Fibroblast of gingiva (primary cell): ENCODE measurements around the gene ARHGAP31.
A peak's percentile ranks its signal among the peaks of the same experiment; 100 is the strongest.
"Not testable (repeated sequence)": the region's sequence is repeated elsewhere in the genome, so short reads cannot be mapped to it uniquely, and the experiment has no call there.

Experiments used
- DNase-seq: peaks from one replicate; pipeline ENCODE4 v3.0.0-alpha.2; 2011; ENCODE audit warnings: low read depth

ARHGAP31 gene

DNA sequence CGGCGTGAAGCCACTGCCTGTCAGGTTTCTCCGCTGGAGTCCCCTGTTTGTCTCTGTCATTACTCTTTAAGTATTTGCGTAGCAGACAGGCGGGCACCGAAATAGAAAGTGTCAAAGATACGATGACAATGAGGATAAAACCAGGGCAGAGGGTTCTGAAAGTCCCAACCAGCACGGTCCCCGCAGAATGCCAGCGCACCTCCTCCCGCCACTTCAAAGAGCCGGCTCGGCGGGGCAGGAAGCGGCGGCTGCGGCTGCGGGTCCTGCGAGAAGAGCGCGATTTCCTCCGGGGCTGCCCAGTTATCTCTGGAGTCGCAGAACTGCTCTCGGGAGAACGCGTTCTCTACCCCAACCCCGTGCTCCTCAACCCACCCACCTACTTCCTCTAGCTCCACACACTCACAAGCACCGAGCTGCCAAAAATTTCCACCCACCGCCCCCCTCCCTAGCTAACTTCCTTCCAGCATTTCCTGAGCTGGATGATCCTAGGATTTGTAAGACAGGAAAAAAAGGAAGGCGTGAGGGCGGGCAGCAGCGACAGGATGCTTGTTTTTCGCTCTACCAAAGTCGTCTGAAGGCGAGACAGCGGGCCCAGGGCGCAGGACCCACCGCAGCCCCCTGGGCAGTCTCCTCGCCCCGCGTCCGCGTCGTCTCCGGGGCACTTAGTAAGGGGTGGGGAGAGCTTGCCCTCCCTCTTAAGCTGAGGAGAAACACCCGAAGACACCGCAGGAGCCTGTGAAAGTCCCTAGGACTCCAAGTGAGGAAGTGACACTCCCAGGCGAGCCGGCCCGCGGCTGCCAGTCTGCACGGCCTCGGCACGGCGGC is at the start of gene ARHGAP31:
Gene ARHGAP31 (plus strand): TSS at position 513 of the 825 bp plus-strand sequence. CDS start 522 bp downstream, outside the sequence.
- peak; percentile 59 for DNase-seq

- DNase-seq = no peak
These were observed 48.4 kb upstream of the ARHGAP31 start for GRCh38 chr3:119245778-119246177.

DNA sequence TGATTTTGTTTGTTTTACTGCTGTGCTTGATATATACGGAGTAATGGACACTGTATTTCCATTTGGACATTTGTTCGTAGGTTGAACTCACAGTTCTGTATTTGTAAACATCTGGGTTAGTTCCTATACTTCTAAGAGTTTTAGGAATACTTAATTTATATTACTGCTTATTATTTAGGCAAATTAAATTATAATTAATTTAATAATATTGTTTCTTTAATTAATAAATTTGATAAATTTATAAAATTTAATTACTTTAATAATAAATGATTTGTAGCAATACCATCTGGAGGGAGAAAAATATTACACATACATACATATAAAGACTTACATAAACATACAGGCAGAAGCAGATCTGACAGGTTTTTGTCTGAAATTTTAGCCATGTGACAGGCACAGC is 39.0 kb upstream of the ARHGAP31 start:
- no peak for DNase-seq

GRCh38 chr3:119257111-119257510 is 37.1 kb upstream of the ARHGAP31 start:
- DNase-seq = no peak

GRCh38 chr3:119257654-119258410 is 36.4 kb upstream of the ARHGAP31 start:
- DNase-seq = peak; percentile 60

DNA sequence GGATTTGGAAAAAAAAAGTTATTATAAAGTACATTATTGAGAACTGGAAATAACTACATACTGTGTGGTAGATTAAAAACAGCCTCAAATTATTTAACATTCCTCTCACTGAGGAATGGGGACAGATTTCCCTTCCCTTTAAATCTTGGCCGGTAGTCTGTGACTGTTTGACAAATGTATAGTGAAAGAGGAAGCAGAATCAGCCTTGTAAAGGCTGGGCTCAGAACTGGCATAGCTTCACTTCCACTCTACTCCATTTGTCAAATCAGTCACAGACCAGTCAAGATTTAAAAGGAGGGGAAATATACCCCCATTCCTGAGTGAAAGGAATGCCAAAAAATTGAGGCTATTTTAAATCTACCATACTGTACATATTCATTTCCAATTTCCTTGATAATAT is 35.3 kb upstream of the ARHGAP31 start:
- no peak for DNase-seq

DNA sequence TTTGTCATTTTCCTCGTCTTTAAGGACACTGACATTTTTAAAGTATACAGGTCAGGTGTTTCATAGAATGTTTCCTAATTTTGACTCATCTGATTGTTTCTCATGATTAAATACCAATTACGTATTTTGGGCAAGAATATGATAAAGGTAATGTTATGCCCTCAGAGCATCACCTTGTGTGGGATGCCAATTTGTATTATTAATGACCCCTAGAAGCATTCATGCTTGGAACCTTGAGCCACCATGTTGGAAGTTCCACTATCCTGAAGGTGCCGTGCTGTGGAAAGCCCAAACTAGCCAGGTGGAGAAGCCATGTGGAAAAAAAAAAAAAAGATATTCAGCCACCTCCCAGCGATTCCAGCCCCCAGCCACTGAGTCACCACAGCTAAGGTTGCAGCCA is 34.4 kb upstream of the ARHGAP31 start:
- DNase-seq = no peak

DNA sequence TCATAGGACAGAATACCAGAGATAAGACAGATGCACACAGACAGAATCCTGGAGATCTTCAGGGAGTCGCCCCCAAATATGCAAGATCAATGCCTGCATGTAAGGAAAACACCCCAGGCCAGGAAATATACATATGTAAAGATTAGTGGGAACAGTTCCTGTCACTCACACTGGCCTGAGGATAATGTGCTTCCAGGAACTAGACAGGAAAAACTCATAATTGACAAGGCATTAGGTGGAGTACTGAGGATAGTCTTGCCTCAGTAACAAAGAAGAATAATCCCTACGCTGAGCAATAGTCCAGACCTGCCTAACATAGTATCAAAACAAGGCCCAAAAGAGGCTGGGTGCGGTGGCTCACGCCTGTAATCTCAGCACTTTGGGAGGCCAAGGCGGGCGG is 33.1 kb upstream of the ARHGAP31 start:
- no peak for DNase-seq

DNA sequence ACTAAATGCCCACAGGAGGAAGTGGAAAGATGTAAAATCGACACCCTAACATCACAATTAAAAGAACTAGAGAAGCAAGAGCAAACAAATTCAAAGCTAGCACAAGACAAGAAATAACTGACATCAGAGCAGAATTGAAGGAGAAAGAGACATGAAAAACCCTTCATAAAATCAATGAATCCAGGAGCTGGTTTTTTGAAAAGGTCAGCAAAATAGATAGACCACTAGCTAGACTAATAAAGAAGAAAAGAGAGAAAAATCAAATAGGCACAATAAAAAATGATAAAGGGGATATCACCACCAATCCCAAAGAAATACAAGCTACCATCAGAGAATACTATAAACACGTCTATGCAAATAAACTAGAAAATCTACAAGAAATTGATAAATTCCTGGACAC is 24.0 kb upstream of the ARHGAP31 start:
- DNase-seq = not testable (repeated sequence)

GRCh38 chr3:119276680-119277079 is 17.5 kb upstream of the ARHGAP31 start:
- DNase-seq = no peak

DNA sequence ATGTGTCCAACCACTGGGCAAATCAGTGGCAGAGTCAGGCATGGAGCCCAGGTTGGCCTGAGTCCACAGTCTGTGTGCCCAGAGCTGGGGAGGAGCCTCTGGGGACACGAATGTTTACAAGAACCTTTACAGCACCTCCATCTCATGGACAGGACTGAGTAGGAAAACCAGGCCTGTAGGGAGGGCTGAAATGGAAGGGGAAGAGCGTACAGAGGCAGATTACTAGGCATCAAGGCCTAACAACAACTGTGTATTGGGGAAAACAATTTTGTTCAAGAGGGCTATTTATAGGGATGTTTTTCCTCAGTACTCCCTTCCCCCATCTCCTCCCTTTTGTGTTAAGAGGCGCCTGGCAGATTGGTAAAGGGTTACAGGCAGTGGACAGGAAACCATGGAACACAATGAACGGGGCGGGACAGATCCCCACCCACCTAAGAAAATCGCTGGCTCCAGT is 15.1 kb upstream of the ARHGAP31 start:
- DNase-seq = peak; percentile 33

- no peak for DNase-seq
These were observed 14.5 kb upstream of the ARHGAP31 start for GRCh38 chr3:119279584-119280243.

- no peak for DNase-seq
These were observed 5.3 kb upstream of the ARHGAP31 start for GRCh38 chr3:119288669-119289403.

DNA sequence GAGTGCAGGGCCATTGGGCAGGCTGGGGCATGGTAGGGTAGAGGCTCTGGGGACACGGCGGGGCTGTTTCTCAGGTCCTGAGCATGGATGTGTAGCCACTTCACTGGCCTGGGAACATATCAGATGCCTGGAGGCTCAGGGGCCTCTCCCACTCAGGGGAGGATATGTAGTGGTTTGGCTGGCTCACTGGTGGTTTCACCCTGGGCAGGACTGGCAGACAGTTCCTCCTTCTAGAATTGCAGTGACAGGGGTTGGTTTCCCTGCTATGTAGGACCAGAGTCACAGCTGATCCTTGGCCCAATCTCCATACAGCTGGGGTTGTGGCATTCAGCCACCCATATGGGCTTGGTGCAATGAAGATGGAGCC is 4.8 kb upstream of the ARHGAP31 start:
- no peak for DNase-seq

GRCh38 chr3:119290613-119291012 is 3.6 kb upstream of the ARHGAP31 start:
- DNase-seq = no peak

- DNase-seq = no peak
These were observed 3.0 kb upstream of the ARHGAP31 start for GRCh38 chr3:119291062-119291700.

GRCh38 chr3:119292666-119293065 is 1.5 kb upstream of the ARHGAP31 start:
- no peak for DNase-seq

GRCh38 chr3:119293105-119293870 is 895 bp upstream of the ARHGAP31 start:
- DNase-seq = no peak

- DNase-seq = peak; percentile 17
These were observed 801 bp downstream of the ARHGAP31 start for GRCh38 chr3:119294696-119295671.
